IPS DF 6.9 (cell line): Measurements from ENCODE around the gene ASCL2.
A peak's percentile ranks its signal among the peaks of the same experiment; 100 is the strongest.

Experiments used
- DNase-seq: peaks from one replicate; pipeline ENCODE4 v3.0.0-alpha.2; 2013; ENCODE audit warnings: low read depth, low spot score
- H3K27ac ChIP-seq: one replicate; pipeline ENCODE4 v1.5.1; 2013; ENCODE audit warnings: low read length, control low read depth
- H3K27me3 ChIP-seq: 2 replicates; pipeline ENCODE4 v1.6.1; 2013; ENCODE audit warnings: mild to moderate bottlenecking, low read length; ENCODE audit not compliant: control insufficient read depth, insufficient read depth
- H3K36me3 ChIP-seq: 2 replicates; pipeline ENCODE4 v1.6.1; 2013; ENCODE audit warnings: low read length; ENCODE audit not compliant: control insufficient read depth, insufficient read depth
- H3K4me1 ChIP-seq: 2 replicates; pipeline ENCODE4 v1.6.1; 2013; ENCODE audit warnings: low read length; ENCODE audit not compliant: control insufficient read depth, insufficient read depth
- H3K4me3 ChIP-seq: 2 replicates; pipeline ENCODE4 v1.5.1; 2013; ENCODE audit warnings: mild to moderate bottlenecking, low read length
- H3K9me3 ChIP-seq: 2 replicates; pipeline ENCODE4 v1.6.1; 2013; ENCODE audit warnings: low read length, inconsistent platforms; ENCODE audit not compliant: control insufficient read depth, insufficient read depth
- WGBS: extraction: QIAGEN DNeasy Blood & Tissue Kit; methylation state at CpG from one replicate; pipeline ENCODE4 v1.1.7; 2013; ENCODE audit warnings: mixed read lengths, missing lambda C conversion rate; ENCODE audit not compliant: insufficient read length, insufficient coverage; 5-methylcytosine and 5-hydroxymethylcytosine counted together

Gene ASCL2

DNA sequence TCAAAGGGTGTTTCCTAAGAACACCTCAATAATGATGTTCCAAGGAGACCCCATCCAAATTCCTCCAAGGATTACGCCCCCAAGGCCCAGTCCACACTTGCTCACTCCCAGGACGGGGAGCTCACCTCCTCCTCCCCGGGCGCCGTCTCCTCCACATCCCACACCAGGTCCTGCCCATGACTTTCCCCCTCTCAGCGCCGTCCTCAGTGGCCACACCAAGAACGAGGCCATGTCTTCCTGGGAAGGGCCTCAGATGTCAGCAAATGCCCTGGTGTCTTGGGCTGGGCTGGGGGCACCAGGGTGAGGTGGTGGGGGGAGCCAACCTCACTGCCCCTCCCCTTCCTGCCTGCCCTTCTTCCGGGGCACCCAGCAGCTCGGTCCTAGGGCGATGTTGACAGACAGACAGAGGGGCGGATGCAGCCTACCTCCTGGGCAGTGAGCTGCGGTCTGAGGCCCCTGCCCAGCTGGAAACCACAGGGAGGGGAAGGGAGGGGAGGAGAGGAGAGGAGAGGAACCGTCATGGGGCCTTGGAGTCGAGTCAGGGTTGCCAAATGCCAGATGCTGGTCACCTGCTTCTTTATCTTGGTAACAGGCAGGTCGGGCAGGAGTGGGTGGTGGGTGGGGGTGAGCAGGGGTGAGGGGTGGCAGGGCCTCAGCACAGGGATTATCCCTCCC, 31.4 kb upstream of the ASCL2 start, which contains the start of the genes C11orf21 and TSPAN32:
TSS of gene C11orf21 (minus strand) at position 288 of the 675 bp plus-strand sequence. CDS start at position 178, 110 bp downstream.
TSS of gene TSPAN32 (plus strand) at position 383 of the 675 bp plus-strand sequence. CDS start at position 520, 137 bp downstream.
- no CpG with 5 or more reads among the region's 16 CpGs for WGBS
- Histone ChIP-seq H3K36me3 (no peaks in the 10 kb centered on the region; the same call in 1 of the 2 replicates), H3K27me3 (no peaks in the 10 kb centered on the region), H3K27ac (no peak within 1 kb of the TSS), H3K4me3 (no peak within 1 kb of the TSS), H3K9me3 (no peaks in the 10 kb centered on the region), H3K4me1 (no peaks in the 10 kb centered on the region)
- DNase-seq, result no peak

DNA sequence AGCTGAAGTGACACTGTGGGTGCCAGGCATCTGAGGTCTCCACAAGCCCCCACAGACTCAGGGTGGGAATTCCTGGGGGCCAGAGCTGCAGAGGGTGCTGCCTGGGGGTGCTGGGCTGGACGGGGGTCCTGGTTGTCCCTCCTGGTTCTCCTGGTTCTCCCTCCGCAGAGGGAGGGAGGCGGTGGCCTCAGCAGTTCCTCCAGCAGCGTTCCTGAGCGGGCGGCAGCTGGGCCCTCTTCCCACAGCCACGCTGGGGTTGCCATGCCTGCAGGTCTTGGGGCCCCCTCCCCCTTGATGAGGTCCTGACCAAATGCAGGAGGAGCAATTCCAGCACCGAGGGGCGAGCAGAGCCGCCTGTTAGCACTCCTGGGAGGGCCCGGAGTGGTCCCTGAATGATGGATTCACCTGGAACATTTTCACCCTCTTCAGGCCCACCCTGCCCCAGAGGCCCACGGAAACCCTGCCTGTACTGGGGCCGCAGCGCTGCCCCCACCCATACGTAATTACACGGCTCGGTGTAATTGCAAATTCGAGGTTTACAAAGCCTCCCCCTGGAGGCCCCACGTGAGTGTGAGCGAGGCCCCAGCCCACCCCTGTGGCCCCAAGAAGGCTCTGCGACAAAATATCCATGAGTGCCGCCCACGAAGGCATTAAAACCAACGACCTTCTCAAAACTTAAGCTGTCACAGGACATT, 30.7 kb upstream of the ASCL2 start:
- Histone ChIP-seq H3K36me3 (no peaks in the 10 kb centered on the region; the same call in 1 of the 2 replicates), H3K27me3 (no peaks in the 10 kb centered on the region), H3K4me1 (no peaks in the 10 kb centered on the region), H3K4me3 (no peak overlapping the region), H3K27ac (no peak overlapping the region), H3K9me3 (no peaks in the 10 kb centered on the region)
- WGBS, result no CpG with 5 or more reads among the region's 24 CpGs
- no peak for DNase-seq

DNA sequence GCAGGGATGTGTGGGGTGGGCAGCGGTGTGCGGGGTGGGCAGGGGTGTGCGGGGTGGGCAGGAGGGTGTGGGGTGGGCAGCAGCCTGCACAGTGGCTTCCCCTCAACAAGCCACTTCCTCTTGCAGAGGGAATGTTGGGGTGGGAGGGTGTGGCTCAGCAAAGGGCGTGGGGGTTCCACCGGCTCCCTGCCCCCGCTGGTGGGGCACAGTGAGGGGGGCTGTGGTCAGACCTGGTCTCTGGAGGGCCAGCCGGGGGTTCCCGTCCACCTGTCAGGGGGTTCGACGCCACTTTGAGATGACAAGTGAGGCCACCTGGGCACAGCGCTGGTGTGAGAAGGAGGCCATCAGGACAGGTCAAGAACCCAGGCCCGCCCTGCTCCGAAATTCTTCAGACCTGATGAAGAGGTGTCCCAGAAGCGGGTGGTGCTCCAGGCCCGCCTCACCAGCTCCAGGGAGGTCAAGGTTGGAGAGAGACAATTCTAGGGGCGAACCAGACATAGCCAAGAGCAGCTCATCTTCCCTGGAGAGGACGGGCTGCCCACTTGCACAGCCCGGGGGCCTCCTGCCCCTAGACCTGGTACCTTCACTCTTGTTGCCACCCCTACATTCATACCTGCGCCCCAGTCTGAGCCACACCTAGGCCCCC, 30.0 kb upstream of the ASCL2 start:
- no peak for DNase-seq
- WGBS, result no CpG with 5 or more reads among the region's 19 CpGs
- Histone ChIP-seq H3K27ac (no peak overlapping the region), H3K9me3 (no peaks in the 10 kb centered on the region), H3K27me3 (no peaks in the 10 kb centered on the region), H3K4me3 (no peak overlapping the region), H3K4me1 (no peaks in the 10 kb centered on the region), H3K36me3 (no peaks in the 10 kb centered on the region; the same call in 1 of the 2 replicates)

DNA sequence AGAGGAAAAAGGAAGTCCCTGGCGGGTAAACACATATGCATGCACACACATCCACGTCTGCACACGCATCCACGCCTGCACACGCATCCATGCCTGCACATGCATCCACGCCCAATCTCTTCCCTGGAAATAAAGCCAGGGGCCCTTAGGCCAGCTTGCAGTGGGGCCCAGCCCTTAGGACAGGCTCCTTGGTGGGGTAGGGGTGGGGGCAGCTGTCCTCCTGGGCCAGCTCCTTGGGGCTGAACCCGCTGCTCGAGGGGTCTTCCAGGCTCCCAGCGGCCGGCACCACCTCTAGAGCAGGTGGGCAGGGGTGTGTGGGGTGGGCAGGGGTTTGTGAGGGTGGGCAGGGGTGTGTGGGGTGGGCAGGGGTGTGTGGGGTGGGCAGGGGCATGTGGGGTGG, 29.4 kb upstream of the ASCL2 start:
- Histone ChIP-seq H3K9me3 (no peaks in the 10 kb centered on the region), H3K4me1 (no peaks in the 10 kb centered on the region), H3K4me3 (no peak overlapping the region), H3K27me3 (no peaks in the 10 kb centered on the region), H3K27ac (no peak overlapping the region), H3K36me3 (no peaks in the 10 kb centered on the region; the same call in 1 of the 2 replicates)
- DNase-seq, result no peak
- WGBS, result no CpG with 5 or more reads among the region's 10 CpGs

DNA sequence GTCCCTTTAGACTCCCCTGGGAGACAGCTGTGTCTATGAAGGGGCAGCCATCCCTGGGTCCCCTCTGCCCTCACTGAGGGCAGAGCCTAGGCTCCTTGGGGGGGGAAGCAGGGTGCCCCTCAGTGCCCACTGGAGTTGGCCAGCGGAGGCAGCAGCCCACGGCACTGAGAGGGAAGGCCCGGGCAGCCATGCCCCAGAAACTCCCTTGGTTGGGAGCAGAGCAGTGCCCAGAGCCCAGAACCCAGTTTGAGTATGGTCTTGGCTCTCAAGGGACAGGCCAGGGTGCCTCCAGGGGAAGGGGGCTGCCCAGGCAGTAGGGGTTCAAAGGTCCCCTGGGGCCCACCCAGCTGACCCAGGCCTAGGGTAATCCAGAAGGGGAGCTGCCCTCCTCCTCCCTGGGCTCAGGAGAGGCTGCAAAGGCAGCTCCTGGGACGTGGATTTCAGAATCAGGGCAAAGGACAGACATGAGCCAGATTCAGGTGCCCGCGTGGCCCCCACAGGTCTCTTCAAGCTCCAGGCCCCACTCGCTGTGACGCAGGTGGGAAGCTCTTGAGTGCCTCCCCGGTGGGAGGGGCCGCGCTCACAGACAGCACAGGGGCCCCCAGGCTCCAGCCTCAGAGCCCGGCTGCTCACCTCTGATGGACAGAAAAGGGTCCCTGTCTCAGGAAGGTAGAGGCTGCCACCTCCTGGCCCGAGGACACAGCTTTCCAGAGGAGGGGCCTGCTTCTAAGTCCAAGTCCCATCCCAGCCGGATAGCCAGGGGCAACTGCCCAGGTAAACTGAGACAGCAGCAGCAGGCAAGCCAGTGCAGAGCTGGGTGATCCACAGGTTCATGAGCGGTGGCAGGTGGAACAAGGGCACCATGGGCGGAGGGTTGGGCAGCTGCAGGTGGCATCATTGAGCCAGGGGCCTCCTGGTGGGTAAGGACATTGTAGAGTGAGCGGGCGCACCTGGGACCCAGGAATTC, 28.7 kb upstream of the ASCL2 start:
- no peaks in the 10 kb centered on the region for H3K27me3 ChIP-seq
- H3K9me3 ChIP-seq, result no peaks in the 10 kb centered on the region
- no peaks in the 10 kb centered on the region for H3K4me1 ChIP-seq
- WGBS, result no CpG with 5 or more reads among the region's 18 CpGs
- H3K4me3 ChIP-seq, result no peak overlapping the region
- H3K36me3 ChIP-seq, result no peaks in the 10 kb centered on the region; the same call in 1 of the 2 replicates
- H3K27ac ChIP-seq, result no peak overlapping the region
- peak; percentile 29 for DNase-seq

DNA sequence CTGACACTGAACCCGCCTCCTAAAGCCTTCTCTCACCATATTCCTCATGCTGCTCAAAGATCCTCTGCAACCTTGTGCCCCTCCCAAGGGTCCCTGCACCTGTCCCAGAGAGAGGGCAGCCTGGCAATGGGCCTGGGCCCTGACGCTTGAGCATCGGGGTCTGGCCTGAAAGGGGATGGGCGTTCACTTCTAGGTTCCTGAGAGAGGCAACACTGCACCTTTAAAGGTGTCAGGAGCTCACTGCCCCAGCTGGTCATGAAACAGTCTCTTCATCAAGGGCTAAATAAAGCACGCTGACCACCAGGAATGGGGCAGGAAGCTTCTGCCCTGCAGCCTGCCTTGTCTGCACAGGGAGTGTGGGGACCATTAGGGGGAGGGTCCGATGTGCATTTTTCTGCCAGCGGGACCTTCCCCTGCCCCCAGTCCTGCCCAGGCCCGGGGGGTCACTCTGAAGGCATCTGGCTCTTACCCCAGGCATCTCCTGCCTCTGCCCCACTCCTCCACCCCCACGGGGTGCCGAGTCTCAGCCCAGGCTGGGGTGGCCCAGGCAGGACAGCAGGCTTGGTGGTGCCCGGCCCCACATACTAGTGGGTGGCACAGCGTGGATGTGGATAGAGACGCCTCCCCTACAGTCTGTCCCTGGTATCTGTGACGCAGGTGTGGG, 27.9 kb upstream of the ASCL2 start:
- H3K9me3 ChIP-seq, result no peaks in the 10 kb centered on the region
- no peaks in the 10 kb centered on the region for H3K27me3 ChIP-seq
- no CpG with 5 or more reads among the region's 14 CpGs for WGBS
- no peak for DNase-seq
- H3K4me1 ChIP-seq, result no peaks in the 10 kb centered on the region
- H3K36me3 ChIP-seq, result no peaks in the 10 kb centered on the region; the same call in 1 of the 2 replicates
- no peak overlapping the region for H3K27ac ChIP-seq
- H3K4me3 ChIP-seq, result no peak overlapping the region; the same call in 1 of the 2 replicates

DNA sequence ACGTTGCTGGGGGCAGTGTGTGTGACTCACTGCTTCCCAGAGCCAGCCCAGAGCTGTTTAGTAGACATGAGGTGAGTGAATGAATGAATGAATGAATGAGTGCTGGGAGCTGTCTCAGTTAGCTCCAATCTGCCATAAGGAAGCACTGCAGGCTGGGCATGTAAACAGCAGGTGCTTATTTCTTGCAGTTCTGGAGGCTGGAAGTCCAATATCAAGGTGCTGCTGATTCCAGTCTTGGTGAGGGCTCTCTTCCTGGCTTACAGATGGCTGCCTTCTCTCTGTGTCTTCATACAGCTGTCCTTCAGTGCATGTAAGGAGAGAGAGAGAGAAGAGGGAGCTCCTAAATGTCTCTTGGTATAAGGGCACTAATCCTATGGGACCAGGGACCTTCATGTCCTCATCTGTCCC, 27.2 kb upstream of the ASCL2 start:
- Histone ChIP-seq H3K27ac (no peak overlapping the region), H3K4me3 (no peak overlapping the region), H3K4me1 (no peaks in the 10 kb centered on the region), H3K36me3 (no peaks in the 10 kb centered on the region; the same call in 1 of the 2 replicates), H3K27me3 (no peaks in the 10 kb centered on the region), H3K9me3 (no peaks in the 10 kb centered on the region)
- DNase-seq, result no peak
- WGBS, result no CpG with 5 or more reads among the region's 1 CpG

DNA sequence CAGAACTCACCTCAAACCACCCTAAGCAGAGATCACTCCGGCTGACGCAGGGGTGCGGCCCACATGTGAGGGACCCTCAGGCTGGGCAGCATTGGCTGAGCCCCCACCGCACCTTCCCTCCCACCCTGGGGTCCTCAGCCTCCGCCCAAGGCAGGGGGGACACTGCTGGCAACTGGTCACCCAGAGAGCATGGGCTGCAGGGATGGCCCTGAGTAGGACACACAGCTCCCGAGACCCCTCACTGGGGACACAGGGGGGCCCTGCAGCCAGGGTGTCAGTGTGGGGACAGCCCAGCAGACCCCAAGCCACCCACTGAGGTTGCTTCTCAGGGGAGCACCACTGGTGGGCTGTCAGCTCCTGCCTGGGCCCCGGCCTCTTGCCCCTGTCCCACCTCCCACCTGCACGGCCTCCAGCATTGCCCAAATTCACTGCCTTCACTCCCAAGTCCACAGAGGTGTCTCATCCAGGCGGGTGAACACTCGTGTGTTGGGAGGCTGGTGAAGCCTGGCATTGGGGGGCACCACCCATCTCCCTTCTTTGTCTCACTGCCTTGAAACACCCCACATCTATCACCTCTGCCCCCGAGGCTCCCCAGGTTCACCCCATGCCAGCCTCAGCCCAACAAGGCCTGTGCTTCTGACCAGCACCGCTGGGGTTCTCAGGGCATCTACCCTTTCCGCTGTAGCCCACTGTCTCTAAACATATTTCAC, 26.7 kb upstream of the ASCL2 start:
- Histone ChIP-seq H3K36me3 (no peaks in the 10 kb centered on the region), H3K9me3 (no peaks in the 10 kb centered on the region), H3K27me3 (no peaks in the 10 kb centered on the region), H3K4me1 (no peaks in the 10 kb centered on the region), H3K4me3 (no peak overlapping the region), H3K27ac (no peak overlapping the region)
- no peak for DNase-seq
- no CpG with 5 or more reads among the region's 13 CpGs for WGBS
